Heart right ventricle (tissue), 16 donors: ENCODE measurements around the gene KIF6. TPM values are rescaled to one million over a fixed set of nuclear protein-coding genes. Genes with fewer than 3 reads are reported as not detected.

Source experiments
- ATAC-seq, 8 donors: fragments of 200-7000 bp; cut with Tn5 transposase; one replicate each; pipeline ENCODE4 v1.9.1; 2020; ENCODE audit warnings: mild to moderate bottlenecking in 8 of 8, moderate library complexity in 8 of 8, moderate number of reproducible peaks in 1 of 8
- DNase-seq, 2 donors: peaks; one replicate each; pipeline ENCODE4 v3.0.0-alpha.2; 2020
- H3K27ac ChIP-seq, 10 donors: fragments of 200-600 bp; sonication (generic) in 2 of 10; one replicate each; pipeline versions ENCODE4 v1.5.0 to v1.8.0; 2020 to 2022; ENCODE audit warnings: mild to moderate bottlenecking in 3 of 10
- H3K27me3 ChIP-seq, 7 donors: fragments of 200-600 bp; one replicate each; pipeline ENCODE4 v1.8.0; 2021 to 2022; ENCODE audit warnings: mild to moderate bottlenecking in 2 of 7
- H3K36me3 ChIP-seq, 9 donors: fragments of 200-600 bp; sonication (generic) in 1 of 9; one replicate each; pipeline versions ENCODE4 v1.5.0 to v1.8.0; 2020 to 2022; ENCODE audit warnings: mild to moderate bottlenecking in 2 of 9
- H3K4me1 ChIP-seq, 9 donors: fragments of 200-600 bp; sonication (generic) in 1 of 9; one replicate each; pipeline versions ENCODE4 v1.5.0 to v1.8.0; 2020 to 2022; ENCODE audit warnings: mild to moderate bottlenecking in 4 of 9
- H3K4me3 ChIP-seq, 10 donors: fragments of 200-600 bp; sonication (generic) in 2 of 10; one replicate each; pipeline versions ENCODE4 v1.5.0 to v1.8.0; 2020 to 2022; ENCODE audit warnings: mild to moderate bottlenecking in 7 of 10, moderate library complexity in 2 of 10
- H3K9me3 ChIP-seq, 11 donors: fragments of 200-600 bp in 10 of 11; sonication (generic) in 2 of 11; one replicate each; pipeline versions ENCODE4 v1.5.0 to v1.8.0; 2013 to 2022; ENCODE audit warnings: mild to moderate bottlenecking in 2 of 11, control low read depth in 1 of 11, moderate library complexity in 1 of 11
- WGBS, 2 donors: extraction: QIAGEN DNeasy Blood & Tissue Kit; methylation state at CpG; one replicate each; pipeline ENCODE4 v1.1.7; 2013; ENCODE audit warnings: inconsistent platforms in 1 of 2; 5-methylcytosine and 5-hydroxymethylcytosine counted together
- intact Hi-C, 10 donors: fragments of 100-400 bp; cut with DNase I; formaldehyde crosslinking; loops; one replicate each; pipeline versions ENCODE4 v1.11.1 to v1.14.2; 2022
- polyA plus RNA-seq, 2 donors: library from polyadenylated mRNA; stranded (reverse); fragments of 200-250 nt; gene quantifications; one replicate each; pipeline ENCODE4 v1.2.3, GENCODE V29; 2013
- total RNA-seq, 10 donors: library from RNA; stranded (reverse); fragmentation: NEBNext Ultra II Directional in 3 of 10; extraction: Animal tissue kit (Norgen Biotek cat#: 25700) in 3 of 10; gene quantifications; one replicate each; pipeline versions ENCODE4 v1.2.1 to v1.2.4, GENCODE V29; 2021 to 2023
- TF ChIP-seq, protein P1 (sequence below), 9 donors: fragments of 200-600 bp; sonication (generic) in 2 of 9; IDR thresholded peaks; one replicate each; pipeline versions ENCODE4 v1.5.0 to v1.8.0; 2021 to 2022; ENCODE audit warnings: antibody characterized with exemption in 9 of 9, mild to moderate bottlenecking in 5 of 9, moderate library complexity in 1 of 9
- donor health status: Arrhythmogenic right ventricular cardiomyopathy.
- donor health status: ischemic (EF 13 %, LVEDD 7.1; RV severe dilation, severe dysfunction).
- donor health status: healthy with polysubstance abuse.
- donor health status: DM: no; HTN: yes; CAD: no.
- donor health status: DM: no; HTN: no; CAD: no.
- donor health status: ischemic (EF 25% LVEDD 6.9; RV normal size, moderate dysfunction).
- donor health status: ischemic (EF 25% LVEDD 5.7; RV mildly dilated, moderate dysfunction).
- donor health status: healthy.
- donor health status: DM: yes; HTN: yes; CAD: no.
- donor health status: Ischemic cardiomyopathy.
- donor health status: ischemic (EF 35%, LVEDD 5.7; RV mildly dilated, moderate dysfunction).
- donor health status: nonischemic (EF 11% LVEDD 7.7; RV severe dilation, severe dysfunction).
- donor health status: DM: yes; HTN: yes; CAD: no.
- donor health status: PGD.
- donor health status: ischemic (EF 29% LVEDD 5.4; RV normal size, mild dysfunction).
- donor health status: nonischemic (EF 23%, LVEDD 6.1; RV moderate dilation, normal function).

KIF6 gene
- total and polyA plus RNA-seq, 12 donors, result 0.01 to 1.6 (median 0.45) TPM; not detected in 2

GRCh38 chr6:39417440-39417839, 307.8 kb downstream of the KIF6 start:
- no peaks in the 10 kb centered on the region for H3K9me3 ChIP-seq
- no peaks in the 10 kb centered on the region for H3K27me3 ChIP-seq
- peaks cover 0 to 30% (median 6%) of the 10 kb centered on the region in 9 donors for H3K4me1 ChIP-seq
- TF ChIP-seq, protein P1, sequence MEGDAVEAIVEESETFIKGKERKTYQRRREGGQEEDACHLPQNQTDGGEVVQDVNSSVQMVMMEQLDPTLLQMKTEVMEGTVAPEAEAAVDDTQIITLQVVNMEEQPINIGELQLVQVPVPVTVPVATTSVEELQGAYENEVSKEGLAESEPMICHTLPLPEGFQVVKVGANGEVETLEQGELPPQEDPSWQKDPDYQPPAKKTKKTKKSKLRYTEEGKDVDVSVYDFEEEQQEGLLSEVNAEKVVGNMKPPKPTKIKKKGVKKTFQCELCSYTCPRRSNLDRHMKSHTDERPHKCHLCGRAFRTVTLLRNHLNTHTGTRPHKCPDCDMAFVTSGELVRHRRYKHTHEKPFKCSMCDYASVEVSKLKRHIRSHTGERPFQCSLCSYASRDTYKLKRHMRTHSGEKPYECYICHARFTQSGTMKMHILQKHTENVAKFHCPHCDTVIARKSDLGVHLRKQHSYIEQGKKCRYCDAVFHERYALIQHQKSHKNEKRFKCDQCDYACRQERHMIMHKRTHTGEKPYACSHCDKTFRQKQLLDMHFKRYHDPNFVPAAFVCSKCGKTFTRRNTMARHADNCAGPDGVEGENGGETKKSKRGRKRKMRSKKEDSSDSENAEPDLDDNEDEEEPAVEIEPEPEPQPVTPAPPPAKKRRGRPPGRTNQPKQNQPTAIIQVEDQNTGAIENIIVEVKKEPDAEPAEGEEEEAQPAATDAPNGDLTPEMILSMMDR (IDR thresholded peaks at IDR 0.05), result no peak
- no peaks in the 10 kb centered on the region for H3K36me3 ChIP-seq
- ATAC-seq, result no peak
- 80% methylated on average over 2 of the region's 2 CpGs for WGBS, 2 donors
- DNase-seq, result no peak
- no peak overlapping the region for H3K27ac ChIP-seq
- intact Hi-C loops, result no loop called here
- H3K4me3 ChIP-seq, result no peak overlapping the region

GRCh38 chr6:39416728-39417127, 308.5 kb downstream of the KIF6 start:
- no peak overlapping the region for H3K27ac ChIP-seq
- H3K9me3 ChIP-seq, result no peaks in the 10 kb centered on the region
- 53 to 69% methylated on average over 4 of the region's 4 CpGs for WGBS, 2 donors
- ATAC-seq, result no peak
- TF ChIP-seq, protein P1 (IDR thresholded peaks at IDR 0.05), result no peak
- H3K4me3 ChIP-seq, result no peak overlapping the region
- peaks cover 0 to 23% (median 5%) of the 10 kb centered on the region in 9 donors for H3K4me1 ChIP-seq
- DNase-seq, result no peak
- no peaks in the 10 kb centered on the region for H3K27me3 ChIP-seq
- no peaks in the 10 kb centered on the region for H3K36me3 ChIP-seq
- intact Hi-C loops, result no loop called here

- H3K36me3 ChIP-seq, result no peaks in the 10 kb centered on the region
- WGBS, 2 donors, result 79 to 94% methylated on average over 3 of the region's 3 CpGs
- no peaks in the 10 kb centered on the region for H3K9me3 ChIP-seq
- TF ChIP-seq, protein P1 (IDR thresholded peaks at IDR 0.05), result no peak
- peaks cover 0 to 18% (median 0%) of the 10 kb centered on the region in 9 donors for H3K4me1 ChIP-seq
- DNase-seq (no peak), ATAC-seq (no peak)
- no peak overlapping the region for H3K27ac ChIP-seq
- no peak overlapping the region for H3K4me3 ChIP-seq
- intact Hi-C loops, result no loop called here
- no peaks in the 10 kb centered on the region for H3K27me3 ChIP-seq
These were observed 309.2 kb downstream of the KIF6 start for GRCh38 chr6:39416026-39416425.

GRCh38 chr6:39415482-39415881, 309.7 kb downstream of the KIF6 start:
- DNase-seq (no peak), ATAC-seq (no peak)
- H3K27ac ChIP-seq, result no peak overlapping the region
- H3K36me3 ChIP-seq, result no peaks in the 10 kb centered on the region
- WGBS, 2 donors, result 82 to 88% methylated on average over 3 of the region's 3 CpGs
- intact Hi-C loops, result no loop called here
- no peak overlapping the region for H3K4me3 ChIP-seq
- TF ChIP-seq, protein P1 (IDR thresholded peaks at IDR 0.05), result no peak
- peaks cover 0 to 12% (median 0%) of the 10 kb centered on the region in 9 donors for H3K4me1 ChIP-seq
- H3K27me3 ChIP-seq, result no peaks in the 10 kb centered on the region
- no peaks in the 10 kb centered on the region for H3K9me3 ChIP-seq
